BE2C (cell line): ENCODE data around the gene ETV6.
"Not testable (repeated sequence)": the region's sequence is repeated elsewhere in the genome, so short reads cannot be mapped to it uniquely, and the experiment has no call there.

Experiments used
- DNase-seq: peaks from one replicate; pipeline ENCODE4 v3.0.0-alpha.2; 2020
- H3K27me3 ChIP-seq: fragments of 250-450 bp; sonication (Bioruptor Pico); 2 replicates; pipeline ENCODE4 v1.5.1; 2020; ENCODE audit warnings: mild to moderate bottlenecking
- H3K36me3 ChIP-seq: fragments of 250-450 bp; sonication (Bioruptor Pico); 2 replicates; pipeline ENCODE4 v1.5.1; 2020; ENCODE audit warnings: mild to moderate bottlenecking
- H3K4me1 ChIP-seq: fragments of 250-450 bp; sonication (Bioruptor Pico); 2 replicates; pipeline ENCODE4 v1.5.1; 2020
- H3K4me3 ChIP-seq: 2 replicates; pipeline ENCODE4 v1.5.1; 2011; ENCODE audit warnings: low read depth, low read length
- H3K9me3 ChIP-seq: fragments of 250-450 bp; sonication (Bioruptor Pico); 2 replicates; pipeline ENCODE4 v1.5.1; 2020
- CTCF ChIP-seq: IDR thresholded peaks from 2 replicates; pipeline ENCODE4 v1.5.1; 2012; ENCODE audit warnings: mild to moderate bottlenecking, low read depth, low read length

ETV6 gene

GRCh38 chr12:11628353-11628752 is 21.1 kb upstream of the ETV6 start:
- no peak for DNase-seq
- TF ChIP-seq CTCF: no peak
- Histone ChIP-seq H3K4me3 (no peak overlapping the region), H3K27me3 (no peaks in the 10 kb centered on the region), H3K36me3 (no peaks in the 10 kb centered on the region), H3K9me3 (no peaks in the 10 kb centered on the region), H3K4me1 (no peaks in the 10 kb centered on the region; the same call in 1 of the 2 replicates)

GRCh38 chr12:11630046-11630706 is 19.3 kb upstream of the ETV6 start:
- DNase-seq: peak; percentile 58
- no peaks in the 10 kb centered on the region for H3K36me3 ChIP-seq
- TF ChIP-seq CTCF: no peak
- H3K4me3 ChIP-seq: no peak overlapping the region
- no peaks in the 10 kb centered on the region; the same call in 1 of the 2 replicates for H3K4me1 ChIP-seq
- no peaks in the 10 kb centered on the region for H3K9me3 ChIP-seq
- H3K27me3 ChIP-seq: no peaks in the 10 kb centered on the region

DNA sequence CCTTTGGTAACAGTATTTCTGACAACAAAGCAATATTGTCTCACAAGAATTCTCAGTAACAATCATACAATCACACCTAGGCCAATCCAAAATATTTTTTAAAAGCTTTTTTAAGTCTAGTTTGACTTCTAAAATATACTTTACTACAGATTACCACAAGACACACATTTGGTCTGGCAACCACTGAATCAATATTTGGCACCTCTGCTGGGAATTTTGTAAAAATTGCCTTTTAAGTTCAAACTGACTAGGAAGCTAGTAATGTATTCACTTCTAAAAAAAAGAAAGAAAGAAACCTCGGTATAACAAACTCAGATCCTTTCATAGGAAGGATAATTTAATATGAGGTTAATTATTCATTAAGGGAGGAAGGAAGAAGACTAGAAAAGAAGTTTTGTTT is 18.2 kb upstream of the ETV6 start:
- Histone ChIP-seq H3K36me3 (no peaks in the 10 kb centered on the region), H3K4me3 (no peak overlapping the region), H3K9me3 (no peaks in the 10 kb centered on the region), H3K4me1 (no peaks in the 10 kb centered on the region; the same call in 1 of the 2 replicates), H3K27me3 (no peaks in the 10 kb centered on the region)
- no peak for TF ChIP-seq CTCF
- no peak for DNase-seq

- not testable (repeated sequence) for H3K9me3 ChIP-seq, DNase-seq, H3K4me3 ChIP-seq, H3K4me1 ChIP-seq, H3K27me3 ChIP-seq, H3K36me3 ChIP-seq
Measured at GRCh38 chr12:11631881-11632280, 17.6 kb upstream of the ETV6 start.

GRCh38 chr12:11633968-11634367 is 15.5 kb upstream of the ETV6 start:
- no peak overlapping the region for H3K4me3 ChIP-seq
- H3K36me3 ChIP-seq: no peaks in the 10 kb centered on the region
- H3K27me3 ChIP-seq: no peaks in the 10 kb centered on the region
- H3K4me1 ChIP-seq: no peaks in the 10 kb centered on the region; the same call in 1 of the 2 replicates
- DNase-seq: no peak
- TF ChIP-seq CTCF: no peak
- H3K9me3 ChIP-seq: no peaks in the 10 kb centered on the region

DNA sequence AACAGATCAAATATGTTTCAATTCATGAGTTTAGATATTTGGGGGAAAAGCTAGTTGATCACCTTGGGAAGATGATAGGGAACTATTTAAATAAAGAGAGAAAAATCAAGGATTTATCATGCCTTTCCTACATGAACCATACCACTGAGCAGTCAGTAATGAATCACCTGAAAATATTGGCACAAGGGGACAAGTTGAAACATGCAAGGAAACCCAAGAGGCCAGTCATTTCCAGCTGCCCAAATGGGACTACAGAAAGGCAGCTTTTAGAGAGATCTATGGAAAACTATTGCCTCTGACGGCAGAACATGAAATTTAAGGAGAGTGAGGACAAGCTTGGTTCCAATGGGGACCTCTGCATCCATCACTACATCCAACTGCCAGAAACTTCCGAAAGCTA is 14.1 kb upstream of the ETV6 start:
- H3K9me3 ChIP-seq: no peaks in the 10 kb centered on the region
- no peak for DNase-seq
- H3K4me3 ChIP-seq: no peak overlapping the region
- no peaks in the 10 kb centered on the region for H3K4me1 ChIP-seq
- no peaks in the 10 kb centered on the region for H3K36me3 ChIP-seq
- no peaks in the 10 kb centered on the region for H3K27me3 ChIP-seq
- TF ChIP-seq CTCF: no peak
